ENCODE results near the gene FOXP2. TPM values are rescaled to one million over a fixed set of nuclear protein-coding genes. Genes with fewer than 3 reads are reported as not detected.

FOXP2 gene
- total RNA-seq, 3 donors from 2014 or later (not counting 1 experiment from before 2014, with no cell fraction given) = not detected

GRCh38 chr7:114418117-114418516 lies 3.5 kb downstream of the FOXP2 start:
- H3K9me3 Mint-ChIP-seq = peaks cover 2% of the 10 kb centered on the region in 2 donors
- H3K27ac ChIP-seq (ENCODE audit: low read length) = no peak overlapping the region
- no peak overlapping the region for H3K4me3 Mint-ChIP-seq
- H3K27ac Mint-ChIP-seq = no peak overlapping the region
- H3K27me3 Mint-ChIP-seq (ENCODE audit: low read depth in 2 of 2) = no peaks in the 10 kb centered on the region
- intact Hi-C loops (cut with micrococcal nuclease) = no loop called here
- 92% methylated on average over 3 of the region's 4 CpGs for WGBS (ENCODE audit: insufficient coverage)
- no peaks in the 10 kb centered on the region for H3K4me1 Mint-ChIP-seq
- DNase-seq (no peak), ATAC-seq (no peak)
- H3K36me3 Mint-ChIP-seq = no peaks in the 10 kb centered on the region
- H3K27me3 ChIP-seq (ENCODE audit: control insufficient read depth, insufficient read depth, low read length) = no peaks in the 10 kb centered on the region
- H3K4me1 ChIP-seq (ENCODE audit: control insufficient read depth, insufficient read depth, low read length) = no peaks in the 10 kb centered on the region
- H3K9me3 ChIP-seq (ENCODE audit: control insufficient read depth, insufficient read depth, low read length) = no peaks in the 10 kb centered on the region
- H3K4me3 ChIP-seq (ENCODE audit: low read length) = no peak overlapping the region
- no peak for TF ChIP-seq CTCF (IDR thresholded peaks at IDR 0.05)
- H3K36me3 ChIP-seq (ENCODE audit: control insufficient read depth, insufficient read depth, low read length) = no peaks in the 10 kb centered on the region

- DNase-seq (no peak), ATAC-seq (no peak)
- Mint-ChIP-seq H3K9me3 (peaks cover 2% of the 10 kb centered on the region in 2 donors), H3K27me3 (ENCODE audit: low read depth in 2 of 2) (no peaks in the 10 kb centered on the region), H3K4me1 (no peaks in the 10 kb centered on the region), H3K4me3 (no peak overlapping the region), H3K27ac (no peak overlapping the region), H3K36me3 (no peaks in the 10 kb centered on the region)
- TF ChIP-seq CTCF (IDR thresholded peaks at IDR 0.05) = no peak
- WGBS (ENCODE audit: insufficient coverage) = 94% methylated on average over 8 of the region's 8 CpGs
- no peaks in the 10 kb centered on the region for H3K27me3 ChIP-seq (ENCODE audit: control insufficient read depth, insufficient read depth, low read length)
- intact Hi-C loops (cut with micrococcal nuclease) = no loop called here
- H3K9me3 ChIP-seq (ENCODE audit: control insufficient read depth, insufficient read depth, low read length) = no peaks in the 10 kb centered on the region
- H3K27ac ChIP-seq (ENCODE audit: low read length) = no peak overlapping the region
- no peak overlapping the region for H3K4me3 ChIP-seq (ENCODE audit: low read length)
- H3K36me3 ChIP-seq (ENCODE audit: control insufficient read depth, insufficient read depth, low read length) = no peaks in the 10 kb centered on the region
- H3K4me1 ChIP-seq (ENCODE audit: control insufficient read depth, insufficient read depth, low read length) = no peaks in the 10 kb centered on the region
Measured at GRCh38 chr7:114419441-114420272, 5.0 kb downstream of the FOXP2 start.

GRCh38 chr7:114422507-114423501 lies 8.2 kb downstream of the FOXP2 start:
- no peak overlapping the region for H3K4me3 ChIP-seq (ENCODE audit: low read length)
- no peaks in the 10 kb centered on the region for H3K27me3 Mint-ChIP-seq (ENCODE audit: low read depth in 2 of 2)
- H3K36me3 ChIP-seq (ENCODE audit: control insufficient read depth, insufficient read depth, low read length) = no peaks in the 10 kb centered on the region
- no peaks in the 10 kb centered on the region for H3K27me3 ChIP-seq (ENCODE audit: control insufficient read depth, insufficient read depth, low read length)
- no peak overlapping the region for H3K27ac Mint-ChIP-seq
- TF ChIP-seq CTCF (IDR thresholded peaks at IDR 0.05) = no peak
- no peak overlapping the region for H3K4me3 Mint-ChIP-seq
- DNase-seq (no peak), ATAC-seq (no peak)
- no peaks in the 10 kb centered on the region for H3K9me3 ChIP-seq (ENCODE audit: control insufficient read depth, insufficient read depth, low read length)
- intact Hi-C loops (cut with micrococcal nuclease) = no loop called here
- no peaks in the 10 kb centered on the region for H3K4me1 Mint-ChIP-seq
- H3K36me3 Mint-ChIP-seq = no peaks in the 10 kb centered on the region
- 69% methylated on average over 6 of the region's 7 CpGs for WGBS (ENCODE audit: insufficient coverage)
- H3K4me1 ChIP-seq (ENCODE audit: control insufficient read depth, insufficient read depth, low read length) = no peaks in the 10 kb centered on the region
- peaks cover 2% of the 10 kb centered on the region in 2 donors for H3K9me3 Mint-ChIP-seq
- H3K27ac ChIP-seq (ENCODE audit: low read length) = no peak overlapping the region
